ENCODE results near the gene FBXL15. TPM values are rescaled to one million over a fixed set of nuclear protein-coding genes. Genes with fewer than 3 reads are reported as not detected.

FBXL15 gene
- total RNA-seq, 4 donors from 2014 or later = 19.5 to 45.9 (median 29.0) TPM

- H3K36me3 ChIP-seq = peaks cover 0 to 27% (median 14%) of the 10 kb centered on the region in 4 donors
- TF ChIP-seq CTCF (IDR thresholded peaks at IDR 0.05) (no peak), POLR2A (IDR thresholded peaks at IDR 0.05; ENCODE audit: low read depth) (no peak), EP300 (IDR thresholded peaks at IDR 0.05) (peak; percentile 41), POLR2AphosphoS5 (IDR thresholded peaks at IDR 0.05) (peak; percentile 65 to 81)
- peak overlapping the region; percentile 85 to 99 (median 90) for H3K27ac ChIP-seq (replicated peaks in 1 of 4)
- H3K9me3 ChIP-seq = no peaks in the 10 kb centered on the region
- H3K27me3 ChIP-seq = peaks cover 0 to 43% (median 12%) of the 10 kb centered on the region in 4 donors
- peaks cover 11 to 91% (median 74%) of the 10 kb centered on the region in 4 donors for H3K4me1 ChIP-seq
- intact Hi-C loops (cut with DNase I) = no loop called here
- H3K4me3 ChIP-seq = peak overlapping the region in 2 of 4 donors; percentile 10 to 19
- DNase-seq (ENCODE audit: extremely low spot score) = no peak
- whole genome bisulfite sequencing = 40% methylated on average over 1 of the region's 2 CpGs
Measured at GRCh38 chr10:102406815-102407214, 13.8 kb upstream of the FBXL15 start.

- H3K27ac ChIP-seq (replicated peaks in 1 of 4) = peak overlapping the region; percentile 85 to 99 (median 90)
- peak overlapping the region in 3 of 4 donors; percentile 59 to 64 (median 61) for H3K4me3 ChIP-seq
- no peaks in the 10 kb centered on the region for H3K9me3 ChIP-seq
- peaks cover 0 to 51% (median 14%) of the 10 kb centered on the region in 4 donors for H3K27me3 ChIP-seq
- H3K4me1 ChIP-seq = peaks cover 11 to 83% (median 66%) of the 10 kb centered on the region in 4 donors
- 55% methylated on average over 8 of the region's 13 CpGs for WGBS
- H3K36me3 ChIP-seq = peaks cover 0 to 19% (median 6%) of the 10 kb centered on the region in 4 donors
- intact Hi-C loops (cut with DNase I) = no loop called here
- no peak for DNase-seq (ENCODE audit: extremely low spot score)
- peak; percentile 90 for TF ChIP-seq EP300 (IDR thresholded peaks at IDR 0.05)
- TF ChIP-seq POLR2AphosphoS5 (IDR thresholded peaks at IDR 0.05) = peak; percentile 50 to 89
- TF ChIP-seq POLR2A (IDR thresholded peaks at IDR 0.05; ENCODE audit: low read depth) = no peak
Measured at GRCh38 chr10:102407425-102408130, 13.1 kb upstream of the FBXL15 start.

GRCh38 chr10:102408131-102408727, 12.4 kb upstream of the FBXL15 start:
- TF ChIP-seq CTCF (IDR thresholded peaks at IDR 0.05) (no peak), POLR2A (IDR thresholded peaks at IDR 0.05; ENCODE audit: low read depth) (no peak), POLR2AphosphoS5 (IDR thresholded peaks at IDR 0.05) (peak; percentile 84 to 89), EP300 (IDR thresholded peaks at IDR 0.05) (peak; percentile 69)
- Histone ChIP-seq H3K27ac (replicated peaks in 1 of 4) (peak overlapping the region; percentile 85 to 99 (median 90)), H3K27me3 (peaks cover 0 to 57% (median 14%) of the 10 kb centered on the region in 4 donors), H3K4me1 (peaks cover 11 to 77% (median 62%) of the 10 kb centered on the region in 4 donors), H3K9me3 (no peaks in the 10 kb centered on the region), H3K36me3 (peaks cover 0 to 13% (median 3%) of the 10 kb centered on the region in 4 donors), H3K4me3 (peak overlapping the region; percentile 57 to 64 (median 60))
- 55% methylated on average over 10 of the region's 14 CpGs for WGBS
- intact Hi-C loops (cut with DNase I) = no loop called here
- no peak for DNase-seq (ENCODE audit: extremely low spot score)

GRCh38 chr10:102408728-102409603, 11.7 kb upstream of the FBXL15 start:
- Histone ChIP-seq H3K9me3 (no peaks in the 10 kb centered on the region), H3K4me3 (peak overlapping the region; percentile 57 to 64 (median 60)), H3K4me1 (peaks cover 11 to 70% (median 57%) of the 10 kb centered on the region in 4 donors), H3K27me3 (peaks cover 0 to 64% (median 17%) of the 10 kb centered on the region in 4 donors), H3K36me3 (peaks cover 0 to 8% (median 1%) of the 10 kb centered on the region in 4 donors), H3K27ac (replicated peaks in 1 of 4) (peak overlapping the region; percentile 85 to 99 (median 90))
- WGBS = 0% methylated on average over 6 of the region's 103 CpGs
- DNase-seq (ENCODE audit: extremely low spot score) = no peak
- intact Hi-C loops (cut with DNase I) = no loop called here
- no peak for TF ChIP-seq POLR2A (IDR thresholded peaks at IDR 0.05; ENCODE audit: low read depth)
- TF ChIP-seq POLR2AphosphoS5 (IDR thresholded peaks at IDR 0.05) = peak; percentile 63 to 82

- Histone ChIP-seq H3K36me3 (peaks cover 0 to 2% (median 0%) of the 10 kb centered on the region in 4 donors), H3K4me3 (peak overlapping the region; percentile 57 to 64 (median 60)), H3K9me3 (no peaks in the 10 kb centered on the region), H3K27ac (replicated peaks in 1 of 4) (peak overlapping the region; percentile 85 to 99 (median 90)), H3K27me3 (peaks cover 0 to 73% (median 22%) of the 10 kb centered on the region in 4 donors), H3K4me1 (peaks cover 11 to 62% (median 53%) of the 10 kb centered on the region in 4 donors)
- intact Hi-C loops (cut with DNase I) = no loop called here
- TF ChIP-seq CTCF (IDR thresholded peaks at IDR 0.05) (no peak), POLR2A (IDR thresholded peaks at IDR 0.05; ENCODE audit: low read depth) (no peak), EP300 (IDR thresholded peaks at IDR 0.05) (no peak), POLR2AphosphoS5 (IDR thresholded peaks at IDR 0.05) (no peak)
- WGBS = 26% methylated on average over 19 of the region's 24 CpGs
- no peak for DNase-seq (ENCODE audit: extremely low spot score)
Measured at GRCh38 chr10:102409604-102410428, 10.8 kb upstream of the FBXL15 start.

Measured in esophagus muscularis mucosa (tissue), 4 donors.